GM19395 (cell line): Measurements from ENCODE around the gene CRLF2.
"Not testable (repeated sequence)": the region's sequence is repeated elsewhere in the genome, so short reads cannot be mapped to it uniquely, and the experiment has no call there.

Source experiments
- ATAC-seq: cut with Tn5 transposase; IDR thresholded peaks from one replicate; pipeline ENCODE4 v1.9.1; 2021; ENCODE audit warnings: mild to moderate bottlenecking, moderate library complexity; ENCODE audit not compliant: unreplicated experiment

Gene CRLF2

GRCh38 chrX:1169189-1169588 is 43.3 kb downstream of the CRLF2 start:
- no peak for ATAC-seq

GRCh38 chrX:1167918-1168481 is 44.4 kb downstream of the CRLF2 start:
- ATAC-seq, result no peak

GRCh38 chrX:1167466-1167865 is 45.0 kb downstream of the CRLF2 start:
- ATAC-seq, result no peak

GRCh38 chrX:1165535-1166196 is 46.8 kb downstream of the CRLF2 start:
- peak; percentile 52 for ATAC-seq

GRCh38 chrX:1164322-1165288 is 47.8 kb downstream of the CRLF2 start:
- no peak for ATAC-seq

- ATAC-seq, result no peak
These were observed 49.2 kb downstream of the CRLF2 start for GRCh38 chrX:1163231-1163630.

GRCh38 chrX:1162119-1162916 is 50.1 kb downstream of the CRLF2 start:
- ATAC-seq, result no peak

- ATAC-seq, result no peak
These were observed 52.9 kb downstream of the CRLF2 start for GRCh38 chrX:1159548-1159947.

GRCh38 chrX:1156681-1157455 is 55.6 kb downstream of the CRLF2 start:
- ATAC-seq, result not testable (repeated sequence)

- ATAC-seq, result no peak
These were observed 58.5 kb downstream of the CRLF2 start for GRCh38 chrX:1153940-1154339.

GRCh38 chrX:1152090-1152489 is 60.4 kb downstream of the CRLF2 start:
- no peak for ATAC-seq

GRCh38 chrX:1151378-1152077 is 60.9 kb downstream of the CRLF2 start:
- ATAC-seq, result no peak

GRCh38 chrX:1150569-1151347 is 61.7 kb downstream of the CRLF2 start:
- no peak for ATAC-seq

GRCh38 chrX:1147611-1148515 is 64.6 kb downstream of the CRLF2 start:
- no peak for ATAC-seq

GRCh38 chrX:1144293-1144692 is 68.2 kb downstream of the CRLF2 start:
- no peak for ATAC-seq
